Breast epithelium (tissue), 3 donors: ENCODE data around the gene FDXACB1.

Experiments
- CTCF ChIP-seq, 3 donors: fragments of 450-650 bp; IDR thresholded peaks; one replicate each; pipeline ENCODE4 v1.5.1; 2016 to 2017; ENCODE audit warnings: antibody characterized with exemption in 3 of 3, mild to moderate bottlenecking in 3 of 3, moderate library complexity in 3 of 3
- POLR2A ChIP-seq: fragments of 450-650 bp; IDR thresholded peaks from one replicate; pipeline ENCODE4 v1.6.1; 2016; ENCODE audit warnings: antibody characterized with exemption, mild to moderate bottlenecking, moderate library complexity

- no peak for TF ChIP-seq CTCF (IDR thresholded peaks at IDR 0.05)
- TF ChIP-seq POLR2A, result no peak
Observed at GRCh38 chr11:111846063-111846462, 32.9 kb downstream of the FDXACB1 start.
